Suppressor macrophage treated with lipopolysaccharide for 1 hour (primary cell): Measurements from ENCODE around the gene AFF4.
"Not testable (repeated sequence)": the region's sequence is repeated elsewhere in the genome, so short reads cannot be mapped to it uniquely, and the experiment has no call there.

ENCODE experiments used
- DNase-seq, 3 donors: peaks; one replicate each; pipeline ENCODE4 v3.0.0-alpha.2; 2020 to 2022

The AFF4 gene

DNA sequence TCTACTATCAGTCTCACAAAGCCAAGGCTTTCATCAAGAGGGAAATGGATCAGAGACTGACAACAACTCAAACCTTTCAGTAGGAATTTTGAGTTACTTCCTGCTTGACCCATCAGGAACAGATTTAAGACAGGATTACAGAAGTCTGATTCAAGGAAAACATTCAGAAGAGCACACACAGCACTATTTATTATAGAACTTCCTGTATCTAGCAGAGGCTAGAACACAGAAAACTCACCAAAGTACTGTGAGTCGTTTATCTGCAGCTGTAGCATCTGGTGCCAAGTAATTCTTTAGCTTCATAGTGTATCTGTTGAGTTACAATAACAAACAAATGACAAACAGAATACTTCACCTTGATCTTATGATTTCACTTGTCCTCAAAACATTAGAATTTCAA, 76.2 kb downstream of the AFF4 start:
- peak in 1 of 3 donors; percentile 39 for DNase-seq

DNA sequence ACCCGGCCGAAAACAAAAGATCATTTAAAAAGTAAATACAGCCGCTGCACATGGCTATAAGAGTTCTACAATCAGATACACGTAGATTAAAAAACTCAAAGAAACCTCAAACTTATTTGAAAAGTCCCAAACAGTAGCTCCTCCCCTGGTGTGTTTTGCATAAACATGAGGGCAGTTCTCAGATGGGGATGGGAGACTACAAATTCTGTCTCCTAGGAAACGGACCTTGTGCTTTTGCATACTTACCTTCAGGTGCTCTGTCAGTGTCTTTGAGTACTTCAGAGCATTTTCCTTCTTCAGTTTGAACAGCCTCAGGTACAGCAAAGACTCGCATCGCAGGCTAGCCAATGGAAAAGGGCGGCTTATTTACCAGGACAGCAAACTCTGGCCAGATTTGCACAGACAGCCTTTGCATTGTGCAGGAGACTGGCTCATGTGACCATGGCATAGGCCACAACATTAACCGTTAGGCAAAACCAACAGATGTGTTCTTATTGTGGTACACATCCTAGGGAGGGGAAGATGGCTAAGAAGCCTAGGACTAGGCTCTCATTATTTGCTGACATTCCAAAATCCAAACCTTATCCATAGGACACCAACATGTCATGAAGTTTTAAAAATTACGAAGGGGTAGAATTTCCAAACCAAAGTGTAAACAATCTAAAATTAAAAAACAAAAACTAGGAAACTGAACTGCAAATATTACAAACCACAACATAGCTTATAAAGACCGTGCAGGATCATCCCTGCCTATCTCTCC, 77.2 kb downstream of the AFF4 start:
- DNase-seq: no peak

DNA sequence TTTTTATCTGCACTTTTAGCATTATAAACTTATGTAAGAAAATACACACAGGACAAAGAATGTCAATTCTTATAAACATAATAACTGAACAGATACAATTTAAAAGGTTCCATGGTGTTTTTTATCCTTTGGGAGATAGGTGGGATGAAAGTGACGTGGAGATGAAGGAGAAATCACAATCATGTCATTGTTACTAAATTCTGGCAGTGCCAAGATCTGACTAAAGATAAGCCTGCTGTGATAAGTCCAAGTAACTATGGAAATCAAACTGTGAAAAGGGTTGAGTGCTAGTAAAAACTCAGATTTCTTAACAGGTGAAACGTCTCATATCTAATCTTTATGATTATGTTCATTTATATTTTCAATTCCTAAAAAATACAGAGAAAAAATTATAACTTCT, 78.9 kb downstream of the AFF4 start:
- DNase-seq: no peak

DNA sequence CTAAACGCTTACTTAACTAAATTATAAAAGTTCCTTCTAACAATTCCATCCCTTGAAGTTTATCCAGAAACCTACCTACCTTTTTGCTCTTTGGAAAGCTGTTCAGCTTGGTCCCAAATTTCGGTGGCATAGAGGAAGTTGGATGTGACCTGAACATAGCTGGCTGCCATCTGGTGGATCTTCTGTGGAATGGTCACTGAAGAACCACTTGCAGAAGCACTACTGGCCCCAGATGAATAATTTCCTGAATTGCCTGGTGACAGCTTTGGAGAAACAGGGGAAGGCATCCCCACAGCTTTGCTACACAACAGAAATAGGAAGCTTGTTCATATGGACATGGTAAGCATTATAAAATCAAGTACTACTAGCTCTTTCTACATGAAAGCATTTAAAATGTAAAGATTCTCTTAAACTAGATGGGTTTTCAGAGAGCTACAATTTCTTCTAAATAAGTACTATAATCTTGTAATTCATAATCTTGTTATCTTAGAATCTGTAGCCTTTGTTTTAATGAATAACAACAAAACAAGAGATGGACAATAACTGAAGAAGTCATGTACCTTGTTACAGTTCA, 80.1 kb downstream of the AFF4 start:
- DNase-seq: peak; percentile 78 to 92 (median 88)

DNA sequence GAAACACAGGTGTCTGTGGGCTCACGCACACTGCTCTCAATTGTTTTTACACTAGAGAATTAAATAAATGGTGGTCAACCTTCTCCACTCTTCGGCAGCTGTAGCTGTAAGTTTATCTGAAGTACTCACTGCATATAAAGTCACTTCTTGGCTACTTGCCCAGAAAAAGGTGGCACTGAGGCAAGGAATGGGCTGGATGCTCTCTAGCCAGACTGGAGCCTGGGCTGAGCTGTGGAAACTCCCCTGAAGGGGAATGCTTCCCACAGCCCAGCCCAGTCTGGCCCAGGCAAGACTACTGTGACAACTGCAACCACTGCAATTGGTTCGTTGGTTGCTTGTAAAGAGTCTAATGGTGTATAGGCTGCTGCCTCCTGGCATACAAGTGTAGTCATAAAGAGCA, 85.5 kb downstream of the AFF4 start:
- peak in 1 of 3 donors; percentile 1 for DNase-seq

DNA sequence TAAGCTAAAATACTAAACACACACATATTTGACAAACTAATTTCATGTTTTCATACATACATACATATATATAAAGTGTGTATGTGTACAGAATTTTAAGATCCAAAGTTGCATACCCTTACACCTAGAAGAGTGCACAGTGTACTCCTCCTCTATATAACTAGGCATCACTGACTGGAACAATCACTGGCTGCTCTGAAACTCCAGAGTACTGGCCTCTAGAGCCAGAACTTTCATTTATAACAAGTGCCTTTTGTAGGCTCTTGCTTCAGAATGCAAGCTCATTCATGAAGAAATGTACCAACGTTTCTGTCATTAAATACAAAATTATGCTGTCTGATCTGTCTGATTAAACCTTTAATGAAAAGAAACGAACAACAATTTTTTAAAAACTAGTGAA, 86.0 kb downstream of the AFF4 start:
- DNase-seq: peak in 1 of 3 donors; percentile 2

DNA sequence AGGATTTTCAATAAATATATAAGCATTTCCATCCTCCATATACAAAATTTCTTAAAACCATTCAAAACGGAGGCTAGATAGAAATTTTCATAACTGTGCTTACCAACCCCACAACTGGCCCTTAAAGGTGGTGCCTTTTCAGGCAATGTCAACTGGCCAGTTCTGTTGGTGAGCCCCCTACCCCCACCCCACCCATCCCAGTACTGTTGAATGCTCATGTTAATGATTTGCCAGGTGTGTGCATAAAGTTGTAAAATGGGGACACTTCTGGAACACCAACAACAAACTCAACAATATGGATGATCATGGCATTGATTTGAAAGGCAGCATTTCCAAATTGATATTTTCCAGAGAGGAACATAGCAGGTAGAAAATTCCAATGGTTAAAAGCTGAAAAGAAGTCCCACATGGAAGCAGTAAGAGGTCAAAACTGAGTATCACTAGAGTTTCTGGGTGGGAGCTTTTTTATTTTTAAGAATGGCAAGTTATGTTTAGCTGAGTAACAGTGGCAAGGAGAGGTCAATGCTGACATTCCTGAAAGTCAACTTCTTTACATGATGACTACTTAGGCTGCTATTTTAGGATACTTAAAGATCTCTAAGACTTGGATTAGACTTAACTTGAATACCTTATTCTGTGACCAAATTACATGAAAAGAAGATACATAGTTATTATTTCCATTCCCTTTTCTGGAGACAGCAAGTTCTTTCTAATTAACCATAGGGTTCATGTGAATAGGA, 87.2 kb downstream of the AFF4 start:
- DNase-seq: peak in 1 of 3 donors; percentile 3

DNA sequence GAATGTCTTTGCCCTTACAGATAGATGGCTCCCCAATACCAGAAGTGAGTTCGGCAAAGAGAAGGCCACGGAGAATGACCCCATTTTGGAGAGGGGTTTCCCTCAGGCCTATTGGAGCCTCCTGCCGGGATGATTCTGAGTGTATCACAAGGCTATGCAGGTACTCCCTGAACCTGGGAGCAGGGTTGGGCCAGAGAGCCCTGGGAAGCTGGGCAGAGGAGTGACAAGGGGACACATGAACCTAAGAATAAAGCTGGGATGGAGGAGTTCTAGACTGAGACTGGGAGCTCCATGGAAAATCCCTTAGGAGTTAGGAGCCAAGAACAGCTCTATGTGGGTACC, 89.5 kb downstream of the AFF4 start:
- no peak for DNase-seq

DNA sequence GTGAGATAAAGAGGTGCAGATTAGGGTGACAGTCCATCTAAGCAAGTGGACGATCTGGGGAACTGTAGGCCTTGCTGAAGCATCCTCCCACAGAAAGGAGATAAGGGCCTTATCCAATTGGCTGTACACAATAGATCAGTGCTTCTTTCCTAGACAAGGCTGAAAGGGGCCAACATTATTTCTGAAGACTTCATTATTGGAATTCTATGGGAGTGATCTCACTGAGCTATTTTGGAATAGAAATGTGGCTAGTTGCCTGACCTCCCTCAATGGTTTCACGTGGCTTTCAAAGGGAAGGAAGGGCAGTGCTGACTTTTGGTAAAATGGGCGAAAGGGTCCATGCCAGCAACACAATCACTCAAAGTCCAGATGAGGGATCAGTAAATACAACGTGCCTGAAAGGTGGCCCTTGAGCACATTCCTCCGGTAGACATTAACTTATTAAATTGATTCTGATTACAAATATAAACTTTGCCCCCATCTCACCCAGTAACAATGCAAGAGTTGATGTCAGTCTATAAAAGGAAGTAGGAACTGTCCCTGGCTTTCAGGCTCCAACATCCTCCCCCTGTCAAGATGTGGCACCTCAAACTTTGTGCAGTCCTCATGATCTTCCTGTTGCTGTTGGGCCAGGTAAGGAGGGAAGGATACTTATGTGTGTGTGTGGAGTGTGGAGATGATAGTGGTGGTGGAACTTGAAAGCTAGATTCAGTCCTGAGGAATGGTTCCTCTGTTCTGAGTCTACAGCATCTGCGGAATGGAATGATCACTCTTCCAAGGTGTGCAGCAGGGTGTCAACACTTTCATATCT, 90.1 kb downstream of the AFF4 start, which contains the start of gene LEAP2:
Gene LEAP2 (plus strand): TSS at position 550 of the 811 bp plus-strand sequence. CDS start 27 bp downstream, at position 577.
- no peak for DNase-seq

DNA sequence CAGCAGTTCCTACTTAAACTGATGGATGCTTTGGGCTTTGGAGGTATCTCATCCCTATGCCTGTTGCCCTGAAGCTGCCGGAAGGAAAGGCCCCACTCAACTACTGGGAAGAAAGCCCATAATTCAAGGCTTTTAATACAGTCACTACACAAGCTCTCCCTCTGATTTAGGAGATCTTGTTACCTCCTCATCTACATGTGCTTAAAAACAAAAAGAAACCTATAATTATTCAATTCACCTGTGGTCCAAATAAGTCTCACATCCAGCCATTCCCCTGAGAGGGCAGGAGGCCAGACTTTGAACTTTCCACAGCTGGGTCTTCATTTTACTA, 90.7 kb downstream of the AFF4 start:
- DNase-seq: no peak

DNA sequence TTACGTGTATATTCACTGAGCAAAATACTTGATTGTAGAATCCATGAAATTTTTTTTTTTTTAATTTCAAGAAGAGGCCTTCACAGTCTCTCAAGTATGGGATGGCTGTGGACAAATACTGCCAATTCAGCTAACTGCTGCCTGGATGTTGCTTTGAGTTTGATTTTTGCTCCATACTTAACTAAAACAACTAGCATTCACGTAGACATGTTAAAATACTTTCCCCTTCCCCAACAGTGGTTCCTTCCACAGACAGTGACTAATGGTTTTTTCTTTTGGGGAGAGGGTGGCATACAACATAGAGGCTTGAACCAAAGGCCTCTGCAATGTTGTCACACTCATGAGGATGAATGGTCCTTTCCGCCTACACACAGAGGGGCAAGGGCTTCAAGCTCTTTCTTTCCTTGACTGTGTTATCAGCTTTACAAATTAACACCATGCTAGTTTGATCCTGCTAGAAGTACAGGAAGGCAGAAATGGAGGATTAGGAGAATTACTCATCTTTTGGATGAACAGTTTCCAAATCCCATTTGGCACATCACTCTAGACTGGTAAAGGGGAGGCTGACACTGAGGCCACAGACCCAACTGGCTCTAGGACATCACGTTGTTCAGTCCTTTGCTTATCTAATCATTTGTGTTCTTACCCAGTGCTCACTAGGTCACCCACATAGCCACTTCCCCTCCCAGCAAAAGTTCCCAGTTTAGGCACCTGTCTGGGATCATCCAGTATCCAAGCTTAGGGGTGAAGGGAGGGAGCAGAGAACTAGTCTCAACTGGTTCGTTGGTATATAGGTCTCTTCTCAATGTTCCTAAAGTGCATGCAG, 91.8 kb downstream of the AFF4 start:
- DNase-seq: peak in 2 of 3 donors; percentile 35 to 51

DNA sequence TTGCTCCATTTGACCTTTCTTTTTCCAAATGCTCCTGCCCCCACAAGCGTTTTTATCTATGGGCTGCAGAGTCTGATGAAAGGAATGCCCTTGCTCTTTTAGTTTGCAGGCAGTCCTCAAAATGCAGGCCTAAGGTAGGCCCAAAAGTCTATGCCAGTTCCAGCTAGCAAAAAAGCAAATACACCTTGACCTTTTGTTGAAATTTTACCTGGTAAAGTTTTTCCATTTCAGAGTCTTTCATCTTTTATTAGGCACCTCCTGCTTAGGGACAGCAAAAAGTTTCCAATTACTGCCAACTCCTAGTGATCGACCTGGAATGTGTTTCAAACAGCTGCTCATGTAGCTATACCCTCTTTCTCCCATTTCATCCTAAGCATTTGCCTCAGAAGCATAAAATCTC, 92.6 kb downstream of the AFF4 start:
- DNase-seq: no peak

DNA sequence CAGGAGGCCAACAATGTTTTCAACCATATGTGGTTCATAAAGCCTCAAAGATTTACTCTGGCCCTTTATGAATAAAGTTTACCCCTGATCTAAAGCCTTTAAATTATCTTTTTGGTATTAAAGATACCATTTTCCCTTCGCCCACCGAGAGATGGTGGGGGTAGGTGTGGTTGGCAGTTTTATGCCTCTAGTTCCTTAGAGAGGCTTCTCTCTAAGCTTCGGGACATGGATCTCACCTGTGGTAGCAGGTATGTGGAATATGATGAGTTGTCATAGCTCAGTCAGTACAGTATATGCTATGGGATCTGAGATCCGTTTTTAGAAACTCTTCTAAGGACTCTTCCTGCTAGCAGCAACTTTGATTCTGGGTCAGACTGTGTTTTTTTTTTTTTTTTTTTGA, 94.7 kb downstream of the AFF4 start:
- no peak for DNase-seq

DNA sequence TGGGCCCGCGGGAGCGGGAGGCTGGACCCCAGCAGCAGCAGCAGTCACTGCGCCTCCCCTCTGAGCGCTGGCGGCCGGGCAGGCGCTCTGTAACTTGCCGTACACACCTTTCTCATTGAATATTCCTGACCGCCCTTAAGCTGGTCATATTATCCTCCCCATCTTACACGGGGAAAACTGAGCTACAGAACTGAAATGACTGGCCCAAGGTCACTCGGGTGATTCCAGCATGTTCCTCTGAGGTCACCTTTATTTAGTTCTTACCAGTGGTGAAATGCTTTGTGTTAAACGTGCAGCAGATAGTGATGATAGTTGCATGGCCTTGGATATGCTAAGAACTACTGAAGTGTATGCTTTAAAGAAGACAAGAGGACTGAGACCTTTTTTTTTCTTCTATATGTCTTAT, 96.4 kb downstream of the AFF4 start:
- DNase-seq: no peak

DNA sequence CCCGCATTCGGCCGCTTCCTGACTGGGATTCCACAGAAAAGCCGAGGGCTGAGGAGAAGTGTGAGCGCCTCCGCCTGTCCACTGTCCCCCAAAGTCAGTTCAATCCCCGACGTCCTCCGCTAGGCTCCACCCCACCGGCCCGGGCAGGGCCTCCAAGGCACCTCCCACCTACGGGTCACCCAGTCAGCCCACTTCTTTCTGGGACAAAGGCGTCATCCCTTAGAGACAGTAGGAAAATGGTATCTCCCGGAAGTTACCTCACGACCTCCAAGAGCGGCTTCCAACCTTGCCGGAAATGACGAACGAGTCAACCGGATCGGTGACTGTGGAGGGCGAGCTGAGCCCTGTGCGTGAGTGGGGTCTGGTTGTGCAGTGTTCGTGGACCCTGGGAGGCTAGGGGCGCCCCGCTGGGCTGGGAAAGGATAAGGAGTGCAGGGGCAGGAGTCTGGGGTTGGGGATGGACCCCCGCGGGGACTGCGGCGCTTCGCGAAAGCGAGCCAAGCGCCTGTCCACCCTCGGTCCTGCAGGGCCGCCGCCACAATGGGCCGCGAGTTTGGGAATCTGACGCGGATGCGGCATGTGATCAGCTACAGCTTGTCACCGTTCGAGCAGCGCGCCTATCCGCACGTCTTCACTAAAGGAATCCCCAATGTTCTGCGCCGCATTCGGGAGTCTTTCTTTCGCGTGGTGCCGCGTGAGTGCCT, 96.9 kb downstream of the AFF4 start, which contains the start of the genes GDF9 and UQCRQ:
Gene GDF9 (minus strand): TSS at position 128 of the 704 bp plus-strand sequence. CDS start 1,936 bp downstream, outside the sequence.
Gene UQCRQ (plus strand): TSS at position 301 of the 704 bp plus-strand sequence. CDS start 240 bp downstream, at position 541.
- peak; percentile 98 to 100 (median 100) for DNase-seq

DNA sequence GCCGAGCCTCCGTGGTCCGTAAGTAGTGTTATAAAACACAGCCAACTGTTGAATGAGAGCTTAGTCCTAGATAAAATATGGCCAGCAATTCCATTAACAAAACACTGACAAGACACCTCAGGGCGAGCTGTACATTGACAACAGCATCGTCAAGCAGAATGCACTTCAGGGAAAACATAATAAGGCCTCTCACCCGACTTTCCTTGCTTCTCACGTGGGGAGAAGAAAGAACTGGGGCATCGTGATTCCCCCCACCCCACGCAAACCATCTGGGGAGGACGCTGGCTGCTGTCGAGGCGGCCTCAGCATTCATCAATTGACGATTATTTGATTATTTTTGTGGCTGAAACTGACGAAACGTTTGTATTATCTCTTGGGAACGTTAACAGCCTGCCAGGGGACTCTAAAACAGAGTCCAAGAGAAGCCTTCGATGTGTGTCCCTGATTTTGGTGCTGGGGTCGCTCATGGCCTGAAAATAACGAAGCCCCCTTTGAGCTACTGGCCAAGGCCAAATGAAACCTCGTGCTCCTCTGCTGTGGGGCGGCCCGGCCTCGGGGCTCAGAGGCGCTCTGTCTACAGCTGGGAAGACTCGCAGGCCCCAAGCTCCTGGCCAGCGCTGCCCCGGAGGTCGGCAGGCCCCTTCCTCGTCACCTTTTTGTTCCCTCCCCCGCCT, 97.6 kb downstream of the AFF4 start:
- no peak for DNase-seq

DNA sequence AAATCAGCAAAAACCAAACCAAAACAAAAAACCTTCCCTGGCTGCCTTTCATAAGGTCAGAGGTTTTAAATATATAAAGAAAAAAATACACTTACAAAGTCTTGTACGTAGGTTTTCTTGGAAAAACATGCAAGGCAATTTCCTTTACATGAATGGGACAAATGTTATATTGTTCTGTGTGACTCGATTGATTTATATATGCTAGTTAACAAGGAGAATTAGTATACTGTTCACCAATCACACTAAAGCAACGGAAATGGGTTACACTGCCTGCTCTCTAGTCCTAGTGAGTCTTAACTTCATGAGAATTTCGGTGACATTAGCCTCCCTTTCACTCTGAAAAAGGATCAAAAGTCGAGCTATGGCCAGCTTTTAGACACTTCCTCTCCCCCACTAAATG, 102.7 kb downstream of the AFF4 start:
- no peak for DNase-seq

DNA sequence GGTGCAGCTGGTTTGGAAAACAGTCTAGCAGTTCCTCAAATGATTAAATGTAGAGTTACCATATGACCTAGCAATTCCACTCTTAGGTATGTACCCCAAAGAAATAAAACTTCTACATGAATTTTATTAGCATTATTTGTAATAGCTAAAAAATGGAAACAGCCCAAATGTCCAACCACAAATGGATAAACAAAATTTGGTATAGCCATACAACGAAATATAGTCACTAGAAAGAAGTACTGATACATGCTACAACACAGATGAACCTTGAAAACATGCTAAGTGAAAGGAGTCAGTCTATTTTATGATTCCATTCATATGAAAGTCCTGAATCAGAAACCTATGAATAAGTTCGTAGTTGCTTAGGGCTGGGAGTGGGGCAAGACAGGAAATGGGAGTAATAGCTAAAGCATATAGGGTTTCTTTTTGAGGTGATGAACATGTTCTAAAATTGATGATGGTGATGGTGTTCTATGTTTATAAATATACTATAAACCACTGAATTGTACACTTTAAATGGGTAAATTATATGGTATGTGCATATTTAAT, 103.5 kb downstream of the AFF4 start:
- DNase-seq: no peak

DNA sequence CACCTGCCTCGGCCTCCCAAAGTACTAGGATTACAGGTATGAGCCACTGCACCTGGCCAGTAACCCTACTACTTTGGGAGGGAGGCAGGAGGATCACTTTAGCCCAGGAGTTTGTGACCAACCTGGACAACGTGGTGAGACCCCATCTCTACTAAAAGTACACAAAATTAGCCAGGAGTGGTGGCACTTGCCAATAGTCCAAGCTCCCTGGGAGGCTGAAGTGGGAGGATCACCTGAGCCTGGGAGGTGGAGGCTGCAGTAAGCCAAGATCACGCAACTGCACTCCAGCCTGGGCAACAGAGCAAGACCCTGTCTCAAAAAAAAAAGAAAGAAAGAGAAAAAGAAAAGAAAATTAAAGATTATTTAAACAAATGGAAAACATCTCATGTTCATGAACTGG, 107.4 kb downstream of the AFF4 start:
- no peak for DNase-seq

DNA sequence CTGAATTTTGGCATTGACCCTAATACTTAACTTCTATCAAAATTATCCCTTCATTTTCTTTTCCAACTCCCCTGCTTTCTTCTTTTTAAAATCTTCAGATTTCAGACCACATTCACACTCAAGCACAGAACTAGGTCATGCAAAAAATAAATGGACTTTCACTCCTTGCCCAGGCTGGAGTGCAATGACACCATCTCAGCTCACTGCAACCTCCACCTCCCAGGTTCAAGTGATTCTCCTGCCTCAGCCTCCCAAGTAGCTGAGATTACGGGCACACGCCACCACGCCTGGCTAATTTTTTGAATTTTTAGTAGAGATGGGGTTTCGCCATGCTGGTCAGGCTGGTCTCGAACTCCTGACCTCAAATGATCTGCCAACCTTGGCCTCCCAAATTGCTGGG, 108.4 kb downstream of the AFF4 start:
- DNase-seq: not testable (repeated sequence)
